MV-4-11 (cell line): Measurements from ENCODE around the gene TRPV6.
A peak's percentile ranks its signal among the peaks of the same experiment; 100 is the strongest.

Source experiments
- DNase-seq: peaks from one replicate; lab custom pipeline; 2025; lab: John Stamatoyannopoulos, UW

Gene TRPV6

GRCh38 chr7:142868986-142869415, 16.5 kb downstream of the TRPV6 start:
- DNase-seq, result no peak

GRCh38 chr7:142868188-142868985, 17.2 kb downstream of the TRPV6 start:
- DNase-seq, result no peak

GRCh38 chr7:142867398-142868187, 18.0 kb downstream of the TRPV6 start:
- no peak for DNase-seq

- DNase-seq, result no peak
These were observed 18.5 kb downstream of the TRPV6 start for GRCh38 chr7:142867097-142867378.

GRCh38 chr7:142866361-142867096, 19.0 kb downstream of the TRPV6 start:
- DNase-seq, result no peak

- no peak for DNase-seq
These were observed 19.8 kb downstream of the TRPV6 start for GRCh38 chr7:142865766-142866165.

GRCh38 chr7:142864980-142865747, 20.4 kb downstream of the TRPV6 start:
- DNase-seq, result no peak

GRCh38 chr7:142863891-142864685, 21.5 kb downstream of the TRPV6 start:
- no peak for DNase-seq

- no peak for DNase-seq
These were observed 22.7 kb downstream of the TRPV6 start for GRCh38 chr7:142862786-142863400.

GRCh38 chr7:142862351-142862750, 23.2 kb downstream of the TRPV6 start:
- DNase-seq, result no peak

- no peak for DNase-seq
These were observed 24.6 kb downstream of the TRPV6 start for GRCh38 chr7:142860968-142861367.

GRCh38 chr7:142859829-142860228, 25.7 kb downstream of the TRPV6 start:
- DNase-seq, result no peak

- no peak for DNase-seq
These were observed 26.1 kb downstream of the TRPV6 start for GRCh38 chr7:142859411-142859810.

- DNase-seq, result no peak
These were observed 27.9 kb downstream of the TRPV6 start for GRCh38 chr7:142857625-142858024.

GRCh38 chr7:142856565-142857245, 28.8 kb downstream of the TRPV6 start:
- DNase-seq, result no peak

GRCh38 chr7:142855756-142856564, 29.6 kb downstream of the TRPV6 start:
- DNase-seq, result no peak

- no peak for DNase-seq
These were observed 30.3 kb downstream of the TRPV6 start for GRCh38 chr7:142855114-142855743.

GRCh38 chr7:142854372-142855113, 31.0 kb downstream of the TRPV6 start, which contains the start of gene EPHB6:
EPHB6 (plus strand) TSS chr7:142855076; CDS start chr7:142863228, 8,152 bp downstream.
- peak; percentile 51 for DNase-seq
